GM12801 (cell line): ENCODE data around the gene LASP1NB.

Experiments
- TF ChIP-seq, protein P1 (sequence below): IDR thresholded peaks from one replicate; pipeline ENCODE4 v1.5.1; 2011; ENCODE audit warnings: control low read depth; ENCODE audit not compliant: insufficient read length; ENCODE audit errors: extremely low read depth

The LASP1NB gene

DNA sequence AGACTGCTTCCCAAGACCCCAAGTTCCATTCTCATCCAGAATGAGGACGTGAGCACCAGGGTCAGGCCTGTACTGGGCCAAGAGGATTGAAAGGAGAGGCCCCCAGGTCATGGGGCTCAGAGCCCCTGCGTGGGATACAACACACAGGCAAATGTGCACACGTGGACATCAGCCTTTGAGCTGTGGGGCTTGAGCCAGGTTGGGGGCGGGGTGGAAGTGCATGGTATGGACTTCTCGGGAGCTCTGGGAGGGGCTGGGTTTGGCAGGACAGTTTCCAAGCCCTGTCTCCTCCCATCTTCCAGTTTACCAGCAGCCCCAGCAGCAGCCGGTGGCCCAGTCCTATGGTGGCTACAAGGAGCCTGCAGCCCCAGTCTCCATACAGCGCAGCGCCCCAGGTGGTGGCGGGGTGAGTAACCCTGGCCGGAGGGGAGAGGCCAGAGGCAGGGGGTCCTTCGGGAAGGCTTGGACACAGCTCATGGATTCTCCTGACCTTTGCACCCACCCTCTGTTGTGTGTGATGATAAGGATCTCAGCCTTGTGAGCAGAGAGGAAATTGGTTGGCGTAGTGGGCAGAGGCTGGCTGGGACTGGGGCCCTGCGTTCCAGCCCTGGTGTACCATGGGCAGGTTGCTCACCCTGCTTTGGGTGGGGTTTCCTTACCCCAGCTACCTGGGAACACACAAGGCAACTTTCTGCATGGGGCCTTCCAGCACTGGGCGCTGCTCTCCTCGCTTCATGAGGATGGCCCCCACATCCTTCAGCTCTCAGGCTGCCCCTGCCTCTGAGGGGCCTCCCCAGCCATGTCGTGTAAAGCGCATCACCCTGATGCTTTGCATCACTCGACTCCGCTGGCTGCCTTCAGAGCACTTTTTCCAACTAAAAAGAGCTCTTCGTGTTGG is 10.4 kb upstream of the LASP1NB start:
- TF ChIP-seq, protein P1, sequence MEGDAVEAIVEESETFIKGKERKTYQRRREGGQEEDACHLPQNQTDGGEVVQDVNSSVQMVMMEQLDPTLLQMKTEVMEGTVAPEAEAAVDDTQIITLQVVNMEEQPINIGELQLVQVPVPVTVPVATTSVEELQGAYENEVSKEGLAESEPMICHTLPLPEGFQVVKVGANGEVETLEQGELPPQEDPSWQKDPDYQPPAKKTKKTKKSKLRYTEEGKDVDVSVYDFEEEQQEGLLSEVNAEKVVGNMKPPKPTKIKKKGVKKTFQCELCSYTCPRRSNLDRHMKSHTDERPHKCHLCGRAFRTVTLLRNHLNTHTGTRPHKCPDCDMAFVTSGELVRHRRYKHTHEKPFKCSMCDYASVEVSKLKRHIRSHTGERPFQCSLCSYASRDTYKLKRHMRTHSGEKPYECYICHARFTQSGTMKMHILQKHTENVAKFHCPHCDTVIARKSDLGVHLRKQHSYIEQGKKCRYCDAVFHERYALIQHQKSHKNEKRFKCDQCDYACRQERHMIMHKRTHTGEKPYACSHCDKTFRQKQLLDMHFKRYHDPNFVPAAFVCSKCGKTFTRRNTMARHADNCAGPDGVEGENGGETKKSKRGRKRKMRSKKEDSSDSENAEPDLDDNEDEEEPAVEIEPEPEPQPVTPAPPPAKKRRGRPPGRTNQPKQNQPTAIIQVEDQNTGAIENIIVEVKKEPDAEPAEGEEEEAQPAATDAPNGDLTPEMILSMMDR, result no peak

DNA sequence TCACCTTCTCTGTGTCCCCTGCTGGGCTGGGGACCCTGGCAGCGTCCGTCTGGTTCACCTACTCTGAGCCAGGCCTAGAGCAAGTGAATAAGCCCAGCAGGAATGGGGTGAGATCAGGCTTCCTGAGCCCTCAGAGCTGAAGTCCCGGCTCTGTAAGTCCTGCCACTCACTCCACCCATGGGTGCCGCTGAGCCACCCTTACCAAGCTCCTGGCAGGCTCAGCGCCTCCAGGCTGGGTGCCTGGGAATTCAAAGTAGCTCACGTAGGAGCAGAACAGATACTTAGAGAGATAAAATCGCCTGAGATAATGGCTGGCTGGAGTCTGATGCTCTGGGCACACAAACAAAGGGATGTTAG is 9.8 kb upstream of the LASP1NB start:
- TF ChIP-seq, protein P1, result no peak

DNA sequence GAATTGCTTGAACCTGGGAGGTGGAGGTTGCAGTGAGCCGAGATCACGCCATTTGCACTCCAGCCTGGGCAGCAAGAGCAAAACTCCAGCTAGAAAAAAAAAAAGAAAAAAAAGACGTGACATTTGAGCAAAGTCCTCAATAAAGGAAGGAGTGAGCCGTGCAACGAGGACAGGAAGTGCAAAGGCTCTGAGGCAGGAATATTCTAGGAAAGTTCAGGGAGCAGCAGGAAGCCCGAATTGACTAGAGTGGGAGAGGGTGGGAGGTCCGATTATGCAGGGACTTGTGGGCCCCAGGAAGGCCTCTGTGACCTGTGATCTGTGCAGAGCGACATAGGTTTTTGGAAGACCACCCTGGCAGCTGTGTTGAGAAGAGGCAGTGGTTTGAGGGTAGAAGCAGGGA is 8.6 kb upstream of the LASP1NB start:
- TF ChIP-seq, protein P1, result no peak

DNA sequence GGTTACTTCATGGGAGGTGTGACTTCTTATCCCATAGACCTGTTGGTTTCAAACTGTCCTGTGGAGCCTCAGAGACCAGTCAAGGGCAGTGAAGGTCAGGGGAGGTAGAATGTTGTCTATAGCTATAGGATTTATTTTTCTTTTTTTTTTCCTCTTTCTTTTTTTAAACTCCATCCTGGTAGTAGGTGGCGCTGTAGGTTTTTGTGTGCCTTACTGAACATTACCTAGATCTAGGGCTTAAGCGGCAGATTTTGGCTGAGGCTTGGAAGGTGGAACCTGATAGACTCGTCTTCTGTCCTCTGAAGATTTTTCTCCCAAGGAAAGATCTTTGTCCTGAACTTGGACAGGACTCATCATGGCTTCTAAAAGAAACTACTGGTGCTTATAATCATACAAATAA is 8.2 kb upstream of the LASP1NB start:
- TF ChIP-seq, protein P1, result no peak

DNA sequence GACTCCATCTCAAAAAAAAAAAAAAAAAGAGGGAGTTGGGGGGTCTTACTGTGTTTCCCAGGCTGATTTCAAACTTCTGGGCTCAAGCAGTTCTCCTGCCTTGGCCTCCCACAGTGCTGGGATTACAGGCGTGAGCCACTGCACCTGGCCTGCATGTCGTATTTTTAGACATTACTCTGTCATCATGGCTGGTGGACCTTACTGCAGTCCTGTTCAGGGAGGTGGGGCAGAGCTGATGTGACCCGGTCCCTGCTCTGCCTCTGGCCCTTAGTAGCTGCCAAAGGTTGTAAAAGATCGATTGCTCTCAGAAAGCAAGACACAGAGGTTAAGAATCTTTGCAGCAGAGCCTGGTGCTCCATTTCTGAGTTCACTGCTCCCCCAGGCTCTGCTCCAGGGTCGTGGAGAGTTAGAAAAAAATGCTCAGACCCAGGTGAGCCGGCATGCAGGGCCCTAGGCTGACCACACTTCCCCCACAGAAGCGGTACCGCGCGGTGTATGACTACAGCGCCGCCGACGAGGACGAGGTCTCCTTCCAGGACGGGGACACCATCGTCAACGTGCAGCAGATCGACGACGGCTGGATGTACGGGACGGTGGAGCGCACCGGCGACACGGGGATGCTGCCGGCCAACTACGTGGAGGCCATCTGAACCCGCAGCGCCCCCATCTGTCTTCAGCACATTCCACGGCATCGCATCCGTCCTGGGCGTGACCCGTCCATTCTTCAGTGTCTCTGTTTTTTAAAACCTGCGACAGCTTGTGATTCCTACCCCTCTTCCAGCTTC is 7.1 kb upstream of the LASP1NB start:
- TF ChIP-seq, protein P1, result no peak

DNA sequence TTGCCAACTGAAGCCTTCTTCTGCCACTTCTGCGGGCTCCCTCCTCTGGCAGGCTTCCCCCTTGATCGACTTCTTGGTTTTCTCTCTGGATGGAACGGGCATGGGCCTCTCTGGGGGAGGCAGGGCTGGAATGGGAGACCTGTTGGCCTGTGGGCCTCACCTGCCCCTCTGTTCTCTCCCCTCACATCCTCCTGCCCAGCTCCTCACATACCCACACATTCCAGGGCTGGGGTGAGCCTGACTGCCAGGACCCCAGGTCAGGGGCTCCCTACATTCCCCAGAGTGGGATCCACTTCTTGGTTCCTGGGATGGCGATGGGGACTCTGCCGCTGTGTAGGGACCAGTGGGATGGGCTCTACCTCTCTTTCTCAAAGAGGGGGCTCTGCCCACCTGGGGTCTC is 6.5 kb upstream of the LASP1NB start:
- TF ChIP-seq, protein P1, result no peak

DNA sequence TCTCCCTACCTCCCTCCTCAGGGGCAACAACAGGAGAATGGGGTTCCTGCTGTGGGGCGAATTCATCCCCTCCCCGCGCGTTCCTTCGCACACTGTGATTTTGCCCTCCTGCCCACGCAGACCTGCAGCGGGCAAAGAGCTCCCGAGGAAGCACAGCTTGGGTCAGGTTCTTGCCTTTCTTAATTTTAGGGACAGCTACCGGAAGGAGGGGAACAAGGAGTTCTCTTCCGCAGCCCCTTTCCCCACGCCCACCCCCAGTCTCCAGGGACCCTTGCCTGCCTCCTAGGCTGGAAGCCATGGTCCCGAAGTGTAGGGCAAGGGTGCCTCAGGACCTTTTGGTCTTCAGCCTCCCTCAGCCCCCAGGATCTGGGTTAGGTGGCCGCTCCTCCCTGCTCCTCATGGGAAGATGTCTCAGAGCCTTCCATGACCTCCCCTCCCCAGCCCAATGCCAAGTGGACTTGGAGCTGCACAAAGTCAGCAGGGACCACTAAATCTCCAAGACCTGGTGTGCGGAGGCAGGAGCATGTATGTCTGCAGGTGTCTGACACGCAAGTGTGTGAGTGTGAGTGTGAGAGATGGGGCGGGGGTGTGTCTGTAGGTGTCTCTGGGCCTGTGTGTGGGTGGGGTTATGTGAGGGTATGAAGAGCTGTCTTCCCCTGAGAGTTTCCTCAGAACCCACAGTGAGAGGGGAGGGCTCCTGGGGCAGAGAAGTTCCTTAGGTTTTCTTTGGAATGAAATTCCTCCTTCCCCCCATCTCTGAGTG is 5.9 kb upstream of the LASP1NB start:
- TF ChIP-seq, protein P1, result no peak
